Smooth muscle cell (in vitro differentiated cells): ENCODE results near the gene EVL. TPM values are rescaled to one million over a fixed set of nuclear protein-coding genes. Genes with fewer than 3 reads are reported as not detected.

ENCODE experiments used
- DNase-seq: peaks from one replicate; lab custom pipeline; 2025; ENCODE audit not compliant: unreplicated experiment; lab: John Stamatoyannopoulos, UW
- H2AFZ ChIP-seq: fragments of 200-600 bp; sonication (generic); 2 replicates; pipeline ENCODE4 v1.6.0; 2016; ENCODE audit warnings: antibody characterized with exemption, low read depth, mild to moderate bottlenecking
- H3F3A ChIP-seq: fragments of 200-600 bp; sonication (generic); 2 replicates; pipeline ENCODE4 v1.6.0; 2017; ENCODE audit warnings: antibody characterized with exemption, low read depth
- H3K27ac ChIP-seq: fragments of 200-600 bp; sonication (generic); 2 replicates; pipeline ENCODE4 v1.5.1; 2016; ENCODE audit warnings: low read depth, mild to moderate bottlenecking
- H3K27me3 ChIP-seq: fragments of 200-600 bp; sonication (generic); 2 replicates; pipeline ENCODE4 v1.6.1; 2016; ENCODE audit warnings: low read depth, mild to moderate bottlenecking
- H3K36me3 ChIP-seq: fragments of 200-600 bp; sonication (generic); 2 replicates; pipeline ENCODE4 v1.5.1; 2016; ENCODE audit warnings: low read depth
- H3K4me1 ChIP-seq: fragments of 200-600 bp; sonication (generic); 2 replicates; pipeline ENCODE4 v1.5.1; 2016; ENCODE audit warnings: low read depth
- H3K4me2 ChIP-seq: fragments of 200-600 bp; sonication (generic); 2 replicates; pipeline ENCODE4 v1.6.0; 2016; ENCODE audit warnings: mild to moderate bottlenecking
- H3K4me3 ChIP-seq: fragments of 200-600 bp; sonication (generic); 2 replicates; pipeline ENCODE4 v1.5.1; 2016; ENCODE audit warnings: mild to moderate bottlenecking
- H3K79me2 ChIP-seq: fragments of 200-600 bp; sonication (generic); 2 replicates; pipeline ENCODE4 v1.6.0; 2016; ENCODE audit warnings: low read depth, mild to moderate bottlenecking
- H3K9ac ChIP-seq: fragments of 200-600 bp; sonication (generic); 2 replicates; pipeline ENCODE4 v1.6.0; 2016; ENCODE audit warnings: low read depth
- H3K9me3 ChIP-seq: fragments of 200-600 bp; sonication (generic); replicated peaks from 2 replicates; pipeline ENCODE4 v1.5.1; 2016; ENCODE audit warnings: low read depth
- H4K20me1 ChIP-seq: fragments of 200-600 bp; sonication (generic); 2 replicates; pipeline ENCODE4 v1.6.0; 2016; ENCODE audit warnings: low read depth
- CTCF ChIP-seq: fragments of 200-600 bp; sonication (generic); IDR thresholded peaks from 2 replicates; pipeline ENCODE4 v1.5.1; 2017; ENCODE audit warnings: borderline replicate concordance, mild to moderate bottlenecking, antibody characterized with exemption; ENCODE audit not compliant: insufficient read depth, poor library complexity, severe bottlenecking
- whole genome bisulfite sequencing: methylation state at CpG from one replicate; pipeline ENCODE4 v1.1.7; 2016; ENCODE audit warnings: low lambda C conversion rate; 5-methylcytosine and 5-hydroxymethylcytosine counted together
- polyA plus RNA-seq: library from polyadenylated mRNA; unstranded; fragments of >200 nt; fragmentation: Nextera tagmentation; extraction: Ambion mirVana; gene quantifications from 2 replicates; pipeline ENCODE4 v1.2.1, GENCODE V29; 2016
- total RNA-seq: library from RNA; depleted of rRNA; stranded (reverse); fragments of >200 nt; gene quantifications from 2 replicates; pipeline ENCODE4 v1.2.3, GENCODE V29; 2014

EVL gene
- total and polyA plus RNA-seq, 2 experiments from 2014 or later = 19.5 to 26.3 TPM

- Histone ChIP-seq H3K36me3 (no peaks in the 10 kb centered on the region), H3K4me1 (peaks cover 8% of the 10 kb centered on the region), H2AFZ (no peak overlapping the region), H3K4me2 (no peak overlapping the region), H3K9me3 (no peaks in the 10 kb centered on the region), H3K4me3 (no peak overlapping the region), H3K27me3 (no peaks in the 10 kb centered on the region), H4K20me1 (peaks cover 92% of the 10 kb centered on the region), H3F3A (peaks cover 13% of the 10 kb centered on the region), H3K9ac (no peak overlapping the region), H3K79me2 (peaks cover 21% of the 10 kb centered on the region), H3K27ac (no peak overlapping the region)
- no peak for DNase-seq
- WGBS = 74% methylated on average over 7 of the region's 7 CpGs
- no peak for TF ChIP-seq CTCF
Measured at GRCh38 chr14:100076606-100077005, 11.4 kb downstream of the EVL start.

- peaks cover 94% of the 10 kb centered on the region for H4K20me1 ChIP-seq
- peaks cover 22% of the 10 kb centered on the region for H3K79me2 ChIP-seq
- H3K9me3 ChIP-seq = no peaks in the 10 kb centered on the region
- H3K4me1 ChIP-seq = peaks cover 8% of the 10 kb centered on the region
- no peak for TF ChIP-seq CTCF
- no peak for DNase-seq
- WGBS = 95% methylated on average over 9 of the region's 9 CpGs
- no peak overlapping the region for H2AFZ ChIP-seq
- no peak overlapping the region for H3K4me3 ChIP-seq
- H3K27me3 ChIP-seq = no peaks in the 10 kb centered on the region
- H3K9ac ChIP-seq = no peak overlapping the region
- H3K27ac ChIP-seq = no peak overlapping the region
- H3K4me2 ChIP-seq = no peak overlapping the region
- no peaks in the 10 kb centered on the region for H3K36me3 ChIP-seq
- H3F3A ChIP-seq = peaks cover 13% of the 10 kb centered on the region
Measured at GRCh38 chr14:100077441-100077840, 12.2 kb downstream of the EVL start.

- Histone ChIP-seq H3K9ac (no peak overlapping the region), H3K79me2 (peaks cover 26% of the 10 kb centered on the region), H3K4me3 (no peak overlapping the region), H2AFZ (no peak overlapping the region), H3K36me3 (no peaks in the 10 kb centered on the region), H4K20me1 (peaks cover 94% of the 10 kb centered on the region), H3K27me3 (no peaks in the 10 kb centered on the region), H3K4me2 (peak overlapping the region; percentile 23), H3F3A (peaks cover 13% of the 10 kb centered on the region), H3K27ac (no peak overlapping the region), H3K4me1 (peaks cover 8% of the 10 kb centered on the region), H3K9me3 (no peaks in the 10 kb centered on the region)
- no peak for TF ChIP-seq CTCF
- 77% methylated on average over 10 of the region's 10 CpGs for WGBS
- DNase-seq = no peak
Measured at GRCh38 chr14:100078216-100078803, 13.1 kb downstream of the EVL start.
